ENCODE results near the gene TMEM141.
A peak's percentile ranks its signal among the peaks of the same experiment; 100 is the strongest.
"Not testable (repeated sequence)": the region's sequence is repeated elsewhere in the genome, so short reads cannot be mapped to it uniquely, and the experiment has no call there.

The TMEM141 gene

DNA sequence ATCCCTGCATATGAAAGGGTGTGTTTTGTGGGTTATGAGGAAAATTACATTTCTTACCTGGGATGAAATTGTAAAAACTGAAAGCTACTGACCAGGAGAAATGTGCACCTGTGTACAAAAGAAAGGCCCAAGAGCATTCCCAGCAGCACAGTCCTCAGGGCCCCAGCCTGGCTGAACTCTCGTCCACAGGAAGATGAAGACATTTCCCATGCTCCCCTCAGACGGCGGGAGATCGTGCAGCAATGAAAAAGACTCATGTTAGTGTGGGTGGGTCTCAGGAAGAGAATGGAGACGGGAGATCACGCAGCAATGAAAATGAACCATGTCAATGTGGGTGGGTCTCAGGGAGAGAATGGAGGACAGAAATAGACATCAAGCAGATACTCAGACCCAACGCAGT lies 14.2 kb upstream of the TMEM141 start:
- 92% methylated on average over 7 of the region's 7 CpGs for WGBS
- Histone ChIP-seq H3K27ac (ENCODE audit: low read depth, low read length) (no peak overlapping the region), H3K9me3 (ENCODE audit: insufficient read depth, low read depth, low read length) (peaks cover 12% of the 10 kb centered on the region; the same call in 1 of the 2 replicates), H3K4me1 (ENCODE audit: insufficient read depth, low read length) (no peaks in the 10 kb centered on the region), H3K27me3 (ENCODE audit: insufficient read depth, low read length) (peaks cover 6% of the 10 kb centered on the region), H3K4me3 (ENCODE audit: low read length) (no peak overlapping the region), H3K9ac (ENCODE audit: low read depth, low read length) (no peak overlapping the region), H3K36me3 (ENCODE audit: insufficient read depth, low read length) (no peaks in the 10 kb centered on the region)

DNA sequence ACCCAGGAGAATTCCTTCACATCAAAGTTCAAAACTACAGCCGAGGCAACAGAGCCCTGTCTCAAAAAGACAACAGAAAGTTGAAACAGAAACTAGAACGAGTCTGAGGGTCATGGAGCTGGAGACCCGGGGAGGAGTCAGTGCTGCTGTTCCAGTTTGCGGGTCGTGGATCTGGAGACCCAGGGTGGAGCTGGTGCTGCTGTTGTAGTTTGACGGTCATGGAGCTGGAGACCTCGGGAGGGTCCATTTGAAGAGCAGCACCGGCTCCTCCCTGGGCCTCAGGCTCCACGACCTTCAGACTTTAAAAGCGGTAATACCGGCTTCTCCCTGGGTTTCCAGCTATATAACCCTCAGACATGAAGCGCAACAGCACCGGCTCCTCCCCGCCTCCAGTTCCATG lies 13.8 kb upstream of the TMEM141 start:
- H3K36me3 ChIP-seq (ENCODE audit: insufficient read depth, low read length): no peaks in the 10 kb centered on the region
- H3K27me3 ChIP-seq (ENCODE audit: insufficient read depth, low read length): peaks cover 6% of the 10 kb centered on the region
- no peak overlapping the region for H3K9ac ChIP-seq (ENCODE audit: low read depth, low read length)
- no peak overlapping the region for H3K27ac ChIP-seq (ENCODE audit: low read depth, low read length)
- 81% methylated on average over 14 of the region's 14 CpGs for WGBS
- H3K9me3 ChIP-seq (ENCODE audit: insufficient read depth, low read depth, low read length): peaks cover 12% of the 10 kb centered on the region; the same call in 1 of the 2 replicates
- H3K4me3 ChIP-seq (ENCODE audit: low read length): no peak overlapping the region
- H3K4me1 ChIP-seq (ENCODE audit: insufficient read depth, low read length): no peaks in the 10 kb centered on the region

GRCh38 chr9:136779808-136780207 lies 11.3 kb upstream of the TMEM141 start:
- H3K36me3 ChIP-seq (ENCODE audit: insufficient read depth, low read length): no peaks in the 10 kb centered on the region
- no peak overlapping the region for H3K4me3 ChIP-seq (ENCODE audit: low read length)
- peaks cover 6% of the 10 kb centered on the region for H3K27me3 ChIP-seq (ENCODE audit: insufficient read depth, low read length)
- WGBS: 70% methylated on average over 5 of the region's 5 CpGs
- H3K27ac ChIP-seq (ENCODE audit: low read depth, low read length): no peak overlapping the region; the same call in 1 of the 2 replicates
- H3K4me1 ChIP-seq (ENCODE audit: insufficient read depth, low read length): no peaks in the 10 kb centered on the region
- H3K9me3 ChIP-seq (ENCODE audit: insufficient read depth, low read depth, low read length): no peaks in the 10 kb centered on the region
- H3K9ac ChIP-seq (ENCODE audit: low read depth, low read length): no peak overlapping the region

DNA sequence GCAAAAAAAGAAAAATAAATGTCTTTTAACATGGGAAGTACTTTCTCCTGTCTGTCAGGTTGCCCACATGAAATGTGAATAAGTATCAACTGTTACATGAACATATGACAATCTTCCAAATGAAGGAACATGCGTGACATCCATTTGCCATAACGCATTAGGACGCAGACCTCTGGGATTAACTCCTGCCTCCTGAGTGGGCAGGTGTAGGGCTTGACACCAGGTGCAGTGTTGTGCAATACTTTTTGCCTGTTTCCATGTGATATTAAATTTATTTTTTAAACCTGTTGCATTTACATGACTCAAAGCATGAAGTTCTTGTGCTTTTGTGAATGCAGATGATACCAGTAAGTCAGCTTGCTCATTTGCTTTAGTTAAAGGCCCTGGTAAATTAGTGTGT lies 8.7 kb upstream of the TMEM141 start:
- Histone ChIP-seq H3K4me1 (ENCODE audit: insufficient read depth, low read length) (no peaks in the 10 kb centered on the region), H3K4me3 (ENCODE audit: low read length) (no peak overlapping the region), H3K27ac (ENCODE audit: low read depth, low read length) (no peak overlapping the region), H3K9me3 (ENCODE audit: insufficient read depth, low read depth, low read length) (no peaks in the 10 kb centered on the region), H3K9ac (ENCODE audit: low read depth, low read length) (no peak overlapping the region), H3K36me3 (ENCODE audit: insufficient read depth, low read length) (no peaks in the 10 kb centered on the region), H3K27me3 (ENCODE audit: insufficient read depth, low read length) (peaks cover 6% of the 10 kb centered on the region)
- 92% methylated on average over 3 of the region's 3 CpGs for WGBS

DNA sequence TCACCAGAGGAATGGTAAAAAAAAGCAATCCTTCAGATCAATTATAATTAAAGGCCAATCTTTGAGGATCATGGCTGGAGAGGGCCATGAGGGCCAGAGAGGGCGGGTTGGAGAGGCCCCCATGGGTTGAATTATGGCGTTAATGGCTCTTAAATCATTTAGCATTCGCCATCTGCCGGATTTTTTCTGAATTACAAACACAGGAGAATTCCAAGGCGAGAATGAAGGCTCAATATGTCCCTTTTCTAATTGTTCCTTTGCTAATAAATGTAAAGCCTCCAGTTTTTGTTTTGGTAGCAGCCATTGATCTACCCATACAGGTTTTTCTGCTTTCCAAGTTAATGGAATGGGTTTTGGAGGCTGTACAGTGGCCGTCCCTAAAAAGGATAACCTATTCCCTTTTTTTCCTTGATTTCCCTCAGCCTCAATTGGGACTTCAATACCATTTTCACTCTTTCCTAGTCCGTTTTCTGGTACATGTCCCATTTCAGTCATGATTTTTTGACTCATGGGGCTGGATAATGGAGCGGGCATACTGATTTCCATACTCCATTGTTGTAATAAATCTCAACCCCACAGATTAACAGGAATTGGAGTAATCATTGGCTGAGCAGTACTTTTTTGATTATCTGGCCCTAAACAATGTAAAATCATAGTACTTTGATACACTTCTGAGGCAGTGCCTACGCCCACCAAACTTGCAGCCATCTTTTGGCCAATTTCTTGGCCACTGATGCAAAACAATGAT lies 6.7 kb upstream of the TMEM141 start:
- Histone ChIP-seq H3K36me3 (ENCODE audit: insufficient read depth, low read length) (no peaks in the 10 kb centered on the region), H3K9me3 (ENCODE audit: insufficient read depth, low read depth, low read length) (no peaks in the 10 kb centered on the region), H3K27ac (ENCODE audit: low read depth, low read length) (no peak overlapping the region), H3K4me1 (ENCODE audit: insufficient read depth, low read length) (no peaks in the 10 kb centered on the region), H3K27me3 (ENCODE audit: insufficient read depth, low read length) (peaks cover 3% of the 10 kb centered on the region; the same call in 1 of the 2 replicates), H3K9ac (ENCODE audit: low read depth, low read length) (no peak overlapping the region), H3K4me3 (ENCODE audit: low read length) (no peak overlapping the region)
- WGBS: 77% methylated on average over 9 of the region's 9 CpGs

DNA sequence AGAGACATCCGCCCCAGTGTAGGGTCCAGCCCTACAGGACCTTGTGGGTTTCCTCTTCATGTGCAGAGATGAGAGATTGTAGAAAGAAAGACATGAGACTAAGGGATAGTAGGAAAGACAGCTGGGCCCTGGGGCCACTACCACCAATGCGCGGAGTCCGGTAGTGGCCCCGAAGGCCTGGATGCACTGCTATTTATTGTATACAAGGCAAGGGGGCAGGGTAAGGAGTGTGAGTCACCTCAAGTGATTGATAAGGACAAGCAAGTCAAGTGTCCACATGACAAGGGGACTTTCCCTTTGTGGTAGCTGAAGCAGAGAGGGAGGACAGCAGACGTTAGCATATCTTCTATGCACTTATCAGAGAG lies 6.2 kb upstream of the TMEM141 start:
- Histone ChIP-seq H3K27ac (ENCODE audit: low read depth, low read length) (no peak overlapping the region), H3K9me3 (ENCODE audit: insufficient read depth, low read depth, low read length) (no peaks in the 10 kb centered on the region), H3K4me3 (ENCODE audit: low read length) (no peak overlapping the region), H3K27me3 (ENCODE audit: insufficient read depth, low read length) (peaks cover 2% of the 10 kb centered on the region; the same call in 1 of the 2 replicates), H3K9ac (ENCODE audit: low read depth, low read length) (no peak overlapping the region), H3K4me1 (ENCODE audit: insufficient read depth, low read length) (no peaks in the 10 kb centered on the region), H3K36me3 (ENCODE audit: insufficient read depth, low read length) (no peaks in the 10 kb centered on the region)
- 88% methylated on average over 6 of the region's 6 CpGs for WGBS

- H3K4me3 ChIP-seq (ENCODE audit: low read length); H3K27ac ChIP-seq (ENCODE audit: low read depth, low read length); H3K36me3 ChIP-seq (ENCODE audit: insufficient read depth, low read length); H3K27me3 ChIP-seq (ENCODE audit: insufficient read depth, low read length); H3K4me1 ChIP-seq (ENCODE audit: insufficient read depth, low read length); H3K9me3 ChIP-seq (ENCODE audit: insufficient read depth, low read depth, low read length); H3K9ac ChIP-seq (ENCODE audit: low read depth, low read length): not testable (repeated sequence)
- WGBS: 93% methylated on average over 23 of the region's 23 CpGs
These were observed 5.4 kb upstream of the TMEM141 start for GRCh38 chr9:136785565-136786355.

DNA sequence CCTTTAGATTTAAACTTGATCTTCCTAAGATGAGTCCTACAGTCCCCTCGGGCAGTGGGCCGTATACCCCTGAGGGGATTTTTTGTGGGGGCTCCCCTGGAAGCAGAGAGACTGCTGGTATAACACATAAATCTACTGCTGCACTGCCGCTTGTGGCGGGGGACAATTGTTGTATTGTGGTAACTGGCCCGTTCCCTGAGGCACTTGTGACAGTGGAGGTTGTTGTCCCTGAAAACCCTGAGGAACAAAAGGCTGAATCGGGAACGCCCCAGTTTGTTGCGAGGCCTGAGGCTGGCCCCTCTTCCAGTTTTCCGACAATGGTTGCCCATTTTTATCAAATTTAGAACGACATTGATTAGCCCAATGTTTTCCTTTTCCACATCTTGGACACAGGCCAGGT lies 4.7 kb upstream of the TMEM141 start:
- H3K36me3 ChIP-seq (ENCODE audit: insufficient read depth, low read length): no peaks in the 10 kb centered on the region
- no peak overlapping the region for H3K9ac ChIP-seq (ENCODE audit: low read depth, low read length)
- H3K27me3 ChIP-seq (ENCODE audit: insufficient read depth, low read length): no peaks in the 10 kb centered on the region; the same call in 1 of the 2 replicates
- no peaks in the 10 kb centered on the region for H3K9me3 ChIP-seq (ENCODE audit: insufficient read depth, low read depth, low read length)
- 79% methylated on average over 10 of the region's 10 CpGs for WGBS
- no peak overlapping the region for H3K27ac ChIP-seq (ENCODE audit: low read depth, low read length)
- H3K4me1 ChIP-seq (ENCODE audit: insufficient read depth, low read length): peaks cover 5% of the 10 kb centered on the region; the same call in 1 of the 2 replicates
- H3K4me3 ChIP-seq (ENCODE audit: low read length): no peak overlapping the region

- not testable (repeated sequence) for H3K27ac ChIP-seq (ENCODE audit: low read depth, low read length); H3K4me1 ChIP-seq (ENCODE audit: insufficient read depth, low read length); H3K9ac ChIP-seq (ENCODE audit: low read depth, low read length); H3K9me3 ChIP-seq (ENCODE audit: insufficient read depth, low read depth, low read length); H3K4me3 ChIP-seq (ENCODE audit: low read length); H3K27me3 ChIP-seq (ENCODE audit: insufficient read depth, low read length); H3K36me3 ChIP-seq (ENCODE audit: insufficient read depth, low read length)
- WGBS: 71% methylated on average over 4 of the region's 4 CpGs
These were observed 4.2 kb upstream of the TMEM141 start for GRCh38 chr9:136786983-136787382.

DNA sequence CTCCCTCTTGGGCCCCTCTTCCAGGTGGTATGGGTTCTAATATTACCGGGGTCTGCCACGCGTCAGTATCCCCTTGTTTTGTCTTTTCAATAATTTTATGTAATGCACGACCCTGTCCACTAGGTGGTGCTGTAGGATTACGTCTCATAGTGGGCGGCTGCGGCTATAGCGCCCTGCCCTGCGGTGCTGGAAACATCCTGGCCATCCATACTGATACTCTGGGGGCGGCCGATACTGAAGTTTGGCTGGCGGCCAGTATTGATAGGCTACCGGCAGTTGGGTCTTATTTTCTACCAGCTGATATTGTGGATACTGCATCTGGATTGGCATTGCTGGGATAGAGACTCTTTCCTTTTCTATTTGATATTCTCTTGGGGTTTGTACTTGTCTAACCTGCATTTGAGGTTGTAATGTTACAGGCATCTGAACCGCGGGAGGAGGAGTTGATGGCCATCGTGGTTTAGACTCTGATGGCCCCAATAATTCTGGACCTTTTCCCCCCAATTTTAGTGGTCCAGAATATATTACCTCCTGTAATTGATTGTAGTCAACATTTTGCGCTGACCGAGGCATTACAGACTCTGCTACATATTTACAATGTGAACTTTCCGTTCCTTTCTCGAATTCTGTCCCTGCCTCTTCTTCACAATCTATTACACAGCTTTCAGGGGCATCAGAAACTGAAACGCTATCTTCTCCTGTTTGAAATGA lies 3.3 kb upstream of the TMEM141 start:
- H3K36me3 ChIP-seq (ENCODE audit: insufficient read depth, low read length): no peaks in the 10 kb centered on the region; the same call in 1 of the 2 replicates
- peak overlapping the region; percentile 74; the same call in 1 of the 2 replicates for H3K27ac ChIP-seq (ENCODE audit: low read depth, low read length)
- H3K9ac ChIP-seq (ENCODE audit: low read depth, low read length): no peak overlapping the region
- H3K27me3 ChIP-seq (ENCODE audit: insufficient read depth, low read length): no peaks in the 10 kb centered on the region; the same call in 1 of the 2 replicates
- WGBS: 36% methylated on average over 21 of the region's 21 CpGs
- H3K4me1 ChIP-seq (ENCODE audit: insufficient read depth, low read length): peaks cover 5% of the 10 kb centered on the region; the same call in 1 of the 2 replicates
- H3K9me3 ChIP-seq (ENCODE audit: insufficient read depth, low read depth, low read length): no peaks in the 10 kb centered on the region
- H3K4me3 ChIP-seq (ENCODE audit: low read length): no peak overlapping the region
